KMS-11 (cell line): Measurements from ENCODE around the gene KCTD19.
"Not testable (repeated sequence)": the region's sequence is repeated elsewhere in the genome, so short reads cannot be mapped to it uniquely, and the experiment has no call there.

Experiments used
- H2AFZ ChIP-seq: fragments of 200-600 bp; sonication (generic); 2 replicates; pipeline ENCODE4 v1.6.1; 2016; ENCODE audit warnings: antibody characterized with exemption, mixed run types, low read depth
- H3K27ac ChIP-seq: fragments of 200-600 bp; sonication (generic); 2 replicates; pipeline ENCODE4 v1.6.1; 2016; ENCODE audit warnings: mild to moderate bottlenecking, mixed run types
- H3K27me3 ChIP-seq: fragments of 200-600 bp; sonication (generic); 2 replicates; pipeline ENCODE4 v1.6.1; 2017; ENCODE audit warnings: mild to moderate bottlenecking, low read depth, mixed run types, moderate library complexity; ENCODE audit not compliant: insufficient read depth
- H3K36me3 ChIP-seq: fragments of 200-600 bp; sonication (generic); 2 replicates; pipeline ENCODE4 v1.6.1; 2017; ENCODE audit warnings: mild to moderate bottlenecking, mixed run types; ENCODE audit not compliant: insufficient read depth
- H3K4me1 ChIP-seq: fragments of 200-600 bp; sonication (generic); 2 replicates; pipeline ENCODE4 v1.6.1; 2016; ENCODE audit warnings: mild to moderate bottlenecking, low read depth, mixed run types; ENCODE audit not compliant: poor library complexity, severe bottlenecking
- H3K4me2 ChIP-seq: fragments of 200-600 bp; sonication (generic); 2 replicates; pipeline ENCODE4 v1.7.0; 2016; ENCODE audit warnings: mild to moderate bottlenecking, mixed run types
- H3K4me3 ChIP-seq: fragments of 200-600 bp; sonication (generic); IDR thresholded peaks from 2 replicates; pipeline ENCODE4 v1.6.1; 2017; ENCODE audit warnings: low read depth, low read length, mixed read lengths; ENCODE audit not compliant: insufficient read depth
- H3K79me2 ChIP-seq: fragments of 200-600 bp; sonication (generic); 2 replicates; pipeline ENCODE4 v1.6.1; 2016; ENCODE audit warnings: low read depth, mixed run types; ENCODE audit not compliant: insufficient read depth
- H3K9ac ChIP-seq: fragments of 200-600 bp; sonication (generic); 2 replicates; pipeline ENCODE4 v1.6.1; 2016; ENCODE audit warnings: mild to moderate bottlenecking, mixed run types
- H4K20me1 ChIP-seq: fragments of 200-600 bp; sonication (generic); 2 replicates; pipeline ENCODE4 v1.6.1; 2016; ENCODE audit warnings: mild to moderate bottlenecking, mixed run types; ENCODE audit not compliant: insufficient read depth
- TF ChIP-seq, protein P1 (sequence below): fragments of 200-600 bp; sonication (generic); conservative IDR thresholded peaks from 2 replicates; pipeline ENCODE4 v1.6.1; 2017; ENCODE audit warnings: low read depth, mild to moderate bottlenecking, antibody characterized with exemption, low read length, moderate library complexity, mixed read lengths

KCTD19 gene

DNA sequence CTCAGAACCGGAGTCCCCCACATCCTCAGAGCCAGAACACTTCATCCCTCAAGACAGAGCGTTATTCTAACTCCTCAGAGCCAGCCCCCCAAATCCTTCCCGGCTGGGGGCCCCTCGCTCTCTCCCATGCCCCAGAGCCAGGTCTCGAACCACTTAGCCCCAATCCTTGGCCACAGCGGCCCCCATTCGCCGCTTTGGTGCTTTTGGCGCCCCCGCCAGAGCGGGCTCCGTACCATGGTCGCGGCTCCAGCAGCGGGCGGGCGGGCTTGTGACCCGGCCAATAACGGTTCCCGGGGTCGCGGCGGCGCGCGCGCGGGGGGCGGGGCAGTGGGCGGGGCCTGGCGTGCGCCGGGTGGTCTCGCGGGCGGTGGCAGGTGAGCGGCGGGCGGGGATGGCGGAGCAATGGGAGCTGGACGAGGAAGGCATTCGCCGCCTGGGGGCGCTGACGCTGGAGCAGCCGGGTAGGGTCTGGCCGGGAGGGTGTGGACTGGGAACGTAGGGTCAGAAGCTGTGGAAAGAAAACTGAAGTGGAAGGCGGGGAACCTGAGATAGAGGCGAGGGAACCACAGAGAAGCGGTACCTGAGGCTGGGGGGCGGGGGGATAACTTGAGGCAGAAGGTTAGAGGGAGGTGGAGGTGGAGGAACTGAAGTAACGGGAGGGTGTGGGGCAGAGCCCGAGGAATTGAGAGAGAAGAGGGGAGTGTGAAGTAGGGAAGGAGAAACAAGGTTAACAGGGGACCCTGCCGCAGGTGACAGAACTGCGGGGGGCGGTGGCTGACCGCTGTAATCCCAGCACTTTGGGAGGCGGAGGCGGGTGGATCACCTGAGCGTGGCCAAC, at the start of gene KCTD19, which contains the start of gene LRRC36:
KCTD19 (minus strand) TSS at position 270 of the 838 bp plus-strand sequence; CDS start at position 236, 34 bp downstream.
LRRC36 (plus strand) TSS at position 344 of the 838 bp plus-strand sequence; CDS start at position 392, 48 bp downstream.
- Histone ChIP-seq H3K27ac (no peak within 1 kb of the TSS), H3K4me3 (no peak within 1 kb of the TSS), H2AFZ (no peak within 1 kb of the TSS), H4K20me1 (no peaks in the 10 kb centered on the region), H3K4me2 (no peak within 1 kb of the TSS), H3K9ac (no peak within 1 kb of the TSS), H3K36me3 (no peaks in the 10 kb centered on the region), H3K79me2 (no peaks in the 10 kb centered on the region), H3K27me3 (no peaks in the 10 kb centered on the region), H3K4me1 (no peaks in the 10 kb centered on the region)
- TF ChIP-seq, protein P1, sequence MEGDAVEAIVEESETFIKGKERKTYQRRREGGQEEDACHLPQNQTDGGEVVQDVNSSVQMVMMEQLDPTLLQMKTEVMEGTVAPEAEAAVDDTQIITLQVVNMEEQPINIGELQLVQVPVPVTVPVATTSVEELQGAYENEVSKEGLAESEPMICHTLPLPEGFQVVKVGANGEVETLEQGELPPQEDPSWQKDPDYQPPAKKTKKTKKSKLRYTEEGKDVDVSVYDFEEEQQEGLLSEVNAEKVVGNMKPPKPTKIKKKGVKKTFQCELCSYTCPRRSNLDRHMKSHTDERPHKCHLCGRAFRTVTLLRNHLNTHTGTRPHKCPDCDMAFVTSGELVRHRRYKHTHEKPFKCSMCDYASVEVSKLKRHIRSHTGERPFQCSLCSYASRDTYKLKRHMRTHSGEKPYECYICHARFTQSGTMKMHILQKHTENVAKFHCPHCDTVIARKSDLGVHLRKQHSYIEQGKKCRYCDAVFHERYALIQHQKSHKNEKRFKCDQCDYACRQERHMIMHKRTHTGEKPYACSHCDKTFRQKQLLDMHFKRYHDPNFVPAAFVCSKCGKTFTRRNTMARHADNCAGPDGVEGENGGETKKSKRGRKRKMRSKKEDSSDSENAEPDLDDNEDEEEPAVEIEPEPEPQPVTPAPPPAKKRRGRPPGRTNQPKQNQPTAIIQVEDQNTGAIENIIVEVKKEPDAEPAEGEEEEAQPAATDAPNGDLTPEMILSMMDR: no peak

DNA sequence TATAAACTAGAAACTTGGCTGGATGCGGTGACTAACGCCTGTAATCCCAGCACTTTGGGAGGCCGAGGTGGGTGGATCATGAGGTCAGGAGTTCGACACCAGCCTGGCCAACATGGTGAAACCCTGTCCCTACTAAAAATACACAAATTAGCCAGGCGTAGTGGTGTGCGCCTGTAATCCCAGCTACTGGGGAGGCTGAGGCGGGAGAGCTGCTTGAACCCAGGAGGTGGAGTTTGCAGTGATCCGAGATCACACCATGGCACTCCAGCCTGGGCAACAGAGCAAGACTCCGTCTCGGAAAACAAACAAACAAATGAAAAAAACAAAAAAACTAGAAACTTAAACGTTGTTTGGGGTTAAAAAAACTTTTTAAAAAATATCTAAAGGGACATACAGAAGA, 49.5 kb upstream of the KCTD19 start:
- not testable (repeated sequence) for H3K4me1 ChIP-seq, H3K27ac ChIP-seq, H3K27me3 ChIP-seq, H3K4me3 ChIP-seq, H3K9ac ChIP-seq, H3K36me3 ChIP-seq, H3K4me2 ChIP-seq, H2AFZ ChIP-seq, H4K20me1 ChIP-seq, H3K79me2 ChIP-seq

DNA sequence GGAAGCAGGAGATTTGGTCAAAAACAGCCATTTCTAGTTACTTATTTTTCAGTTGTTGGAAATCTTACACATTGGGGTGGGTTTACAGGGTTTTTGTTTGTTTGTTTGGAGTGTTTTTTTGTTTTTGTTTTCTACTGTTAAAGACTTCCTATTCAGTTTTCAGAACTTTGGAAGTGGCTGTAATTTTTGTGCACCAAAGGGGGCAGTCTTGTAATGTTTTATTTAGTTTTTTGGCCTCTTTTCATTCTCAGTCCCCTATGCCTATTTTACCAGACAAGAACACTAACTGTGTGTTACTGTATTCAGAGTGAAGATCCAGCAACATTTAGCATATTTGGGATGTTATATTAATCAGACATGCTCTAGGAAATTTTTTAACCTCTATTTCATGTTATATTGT, 46.1 kb upstream of the KCTD19 start:
- Histone ChIP-seq H3K79me2 (no peaks in the 10 kb centered on the region), H3K27me3 (no peaks in the 10 kb centered on the region), H4K20me1 (no peaks in the 10 kb centered on the region), H3K27ac (no peak overlapping the region), H3K4me1 (no peaks in the 10 kb centered on the region), H3K9ac (no peak overlapping the region), H3K4me2 (no peak overlapping the region), H3K36me3 (no peaks in the 10 kb centered on the region), H3K4me3 (no peak overlapping the region), H2AFZ (no peak overlapping the region)
- TF ChIP-seq, protein P1: peak; percentile 65

DNA sequence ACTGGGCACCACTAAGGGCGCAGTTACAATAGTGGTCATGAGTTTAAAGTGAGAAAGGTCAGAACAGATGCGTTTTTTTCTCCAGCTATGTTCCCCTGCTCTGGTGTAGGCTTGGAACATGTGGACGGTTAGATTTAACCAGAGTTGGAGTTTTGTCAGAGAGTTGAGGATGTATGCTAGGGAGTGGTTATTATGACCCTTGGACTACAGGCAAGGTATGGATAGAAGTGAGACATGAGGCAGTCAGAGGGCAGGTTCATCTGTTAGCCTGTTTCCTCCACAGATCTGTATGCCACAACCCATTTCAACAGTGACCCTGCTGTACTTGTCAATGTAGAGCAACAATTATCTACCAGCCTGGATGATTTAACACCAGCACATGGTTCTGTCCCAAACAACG, 44.1 kb upstream of the KCTD19 start:
- Histone ChIP-seq H3K9ac (no peak overlapping the region), H3K4me3 (no peak overlapping the region), H2AFZ (no peak overlapping the region), H3K27me3 (no peaks in the 10 kb centered on the region), H3K27ac (no peak overlapping the region), H3K4me2 (no peak overlapping the region), H4K20me1 (no peaks in the 10 kb centered on the region), H3K4me1 (no peaks in the 10 kb centered on the region), H3K36me3 (no peaks in the 10 kb centered on the region), H3K79me2 (no peaks in the 10 kb centered on the region)
- TF ChIP-seq, protein P1: no peak
